Osteocyte (in vitro differentiated cells): ENCODE measurements around the gene LRFN2. TPM values are rescaled to one million over a fixed set of nuclear protein-coding genes. Genes with fewer than 3 reads are reported as not detected.

Experiments used
- DNase-seq: peaks from one replicate; pipeline ENCODE4 v3.0.0; 2021; ENCODE audit warnings: mixed read lengths; ENCODE audit not compliant: unreplicated experiment; ENCODE audit errors: extremely low spot score
- H3K27ac Mint-ChIP-seq: one replicate; pipeline ENCODE4 v1.8.0; 2021; ENCODE audit warnings: mild to moderate bottlenecking, mixed read lengths; ENCODE audit not compliant: unreplicated experiment
- H3K27me3 Mint-ChIP-seq: one replicate; pipeline ENCODE4 v1.8.0; 2021; ENCODE audit warnings: mixed read lengths; ENCODE audit not compliant: unreplicated experiment
- H3K36me3 Mint-ChIP-seq: one replicate; pipeline ENCODE4 v1.8.0; 2021; ENCODE audit warnings: mixed read lengths; ENCODE audit not compliant: unreplicated experiment
- H3K4me1 Mint-ChIP-seq: one replicate; pipeline ENCODE4 v1.8.0; 2021; ENCODE audit warnings: mixed read lengths; ENCODE audit not compliant: unreplicated experiment
- H3K4me3 Mint-ChIP-seq: one replicate; pipeline ENCODE4 v1.8.0; 2021; ENCODE audit warnings: mild to moderate bottlenecking, moderate library complexity, mixed read lengths; ENCODE audit not compliant: unreplicated experiment
- H3K9me3 Mint-ChIP-seq: one replicate; pipeline ENCODE4 v1.8.0; 2021; ENCODE audit warnings: mixed read lengths; ENCODE audit not compliant: unreplicated experiment
- total RNA-seq: library from RNA; stranded (reverse); gene quantifications from 2 replicates; pipeline ENCODE4 v1.2.1, GENCODE V29; 2021
- TF ChIP-seq, protein P1 (sequence below): fragments of 200-600 bp; sonication (generic); IDR thresholded peaks from 2 replicates; pipeline ENCODE4 v1.5.0; 2021; ENCODE audit warnings: antibody characterized with exemption, mild to moderate bottlenecking, moderate library complexity

Gene LRFN2
- total RNA-seq, 1 donor from 2014 or later, result not detected

DNA sequence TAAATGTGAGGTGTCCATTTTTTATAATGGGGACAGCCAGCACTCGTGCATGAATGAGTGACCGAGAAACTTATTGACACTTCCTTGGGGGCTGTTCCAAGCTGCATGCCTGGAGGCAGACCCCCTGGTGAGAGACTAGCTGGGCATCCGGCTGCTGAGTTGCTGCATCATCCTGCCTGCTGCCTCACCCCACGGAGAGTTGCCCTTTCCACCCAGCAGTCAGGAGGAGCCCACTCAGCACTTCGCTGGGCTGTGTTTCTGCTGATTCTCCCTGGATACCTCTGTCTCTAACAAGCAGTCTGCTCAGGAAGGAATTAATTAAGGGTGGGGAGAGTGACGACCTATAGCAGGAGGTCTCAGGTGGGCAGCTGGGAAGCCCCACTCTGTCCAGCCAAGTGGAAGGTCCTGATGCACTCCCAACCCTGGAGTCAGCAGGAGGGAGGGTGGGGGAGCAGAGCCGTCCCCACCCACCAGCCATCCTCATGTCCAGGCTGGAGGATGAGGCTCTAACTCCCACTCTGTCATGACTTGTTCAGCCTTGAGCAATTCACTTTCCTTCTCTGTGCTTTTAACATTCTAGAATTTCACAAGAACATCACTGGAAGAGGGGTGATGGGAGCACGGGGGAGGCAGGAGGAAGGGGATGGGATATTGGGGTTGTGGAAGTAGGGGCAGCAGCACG is 177.3 kb downstream of the LRFN2 start:
- no peaks in the 10 kb centered on the region for H3K9me3 Mint-ChIP-seq

GRCh38 chr6:40408786-40409542 is 178.2 kb downstream of the LRFN2 start:
- Mint-ChIP-seq H3K27ac (peak overlapping the region; percentile 52), H3K4me3 (no peak overlapping the region), H3K36me3 (no peaks in the 10 kb centered on the region), H3K4me1 (peaks cover 27% of the 10 kb centered on the region), H3K9me3 (no peaks in the 10 kb centered on the region), H3K27me3 (no peaks in the 10 kb centered on the region)
- TF ChIP-seq, protein P1, sequence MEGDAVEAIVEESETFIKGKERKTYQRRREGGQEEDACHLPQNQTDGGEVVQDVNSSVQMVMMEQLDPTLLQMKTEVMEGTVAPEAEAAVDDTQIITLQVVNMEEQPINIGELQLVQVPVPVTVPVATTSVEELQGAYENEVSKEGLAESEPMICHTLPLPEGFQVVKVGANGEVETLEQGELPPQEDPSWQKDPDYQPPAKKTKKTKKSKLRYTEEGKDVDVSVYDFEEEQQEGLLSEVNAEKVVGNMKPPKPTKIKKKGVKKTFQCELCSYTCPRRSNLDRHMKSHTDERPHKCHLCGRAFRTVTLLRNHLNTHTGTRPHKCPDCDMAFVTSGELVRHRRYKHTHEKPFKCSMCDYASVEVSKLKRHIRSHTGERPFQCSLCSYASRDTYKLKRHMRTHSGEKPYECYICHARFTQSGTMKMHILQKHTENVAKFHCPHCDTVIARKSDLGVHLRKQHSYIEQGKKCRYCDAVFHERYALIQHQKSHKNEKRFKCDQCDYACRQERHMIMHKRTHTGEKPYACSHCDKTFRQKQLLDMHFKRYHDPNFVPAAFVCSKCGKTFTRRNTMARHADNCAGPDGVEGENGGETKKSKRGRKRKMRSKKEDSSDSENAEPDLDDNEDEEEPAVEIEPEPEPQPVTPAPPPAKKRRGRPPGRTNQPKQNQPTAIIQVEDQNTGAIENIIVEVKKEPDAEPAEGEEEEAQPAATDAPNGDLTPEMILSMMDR, result no peak
- no peak for DNase-seq

More for the DNA sequence above, 177.3 kb downstream of the LRFN2 start:
- H3K4me3 Mint-ChIP-seq, result no peak overlapping the region
- DNase-seq, result no peak
- peak overlapping the region; percentile 52 for H3K27ac Mint-ChIP-seq
- no peaks in the 10 kb centered on the region for H3K27me3 Mint-ChIP-seq
- H3K4me1 Mint-ChIP-seq, result peaks cover 27% of the 10 kb centered on the region
- TF ChIP-seq, protein P1, result no peak
- H3K36me3 Mint-ChIP-seq, result no peaks in the 10 kb centered on the region

- Mint-ChIP-seq H3K36me3 (no peaks in the 10 kb centered on the region), H3K27me3 (no peaks in the 10 kb centered on the region), H3K4me3 (no peak overlapping the region), H3K4me1 (peaks cover 20% of the 10 kb centered on the region), H3K9me3 (no peaks in the 10 kb centered on the region), H3K27ac (no peak overlapping the region)
- TF ChIP-seq, protein P1, result no peak
- no peak for DNase-seq
Observed at GRCh38 chr6:40407239-40407638, 179.9 kb downstream of the LRFN2 start.

- DNase-seq, result no peak
- Mint-ChIP-seq H3K27me3 (no peaks in the 10 kb centered on the region), H3K9me3 (no peaks in the 10 kb centered on the region), H3K27ac (no peak overlapping the region), H3K4me3 (no peak overlapping the region), H3K4me1 (peaks cover 20% of the 10 kb centered on the region), H3K36me3 (no peaks in the 10 kb centered on the region)
- TF ChIP-seq, protein P1, result no peak
Observed at GRCh38 chr6:40406175-40406574, 181.0 kb downstream of the LRFN2 start.

DNA sequence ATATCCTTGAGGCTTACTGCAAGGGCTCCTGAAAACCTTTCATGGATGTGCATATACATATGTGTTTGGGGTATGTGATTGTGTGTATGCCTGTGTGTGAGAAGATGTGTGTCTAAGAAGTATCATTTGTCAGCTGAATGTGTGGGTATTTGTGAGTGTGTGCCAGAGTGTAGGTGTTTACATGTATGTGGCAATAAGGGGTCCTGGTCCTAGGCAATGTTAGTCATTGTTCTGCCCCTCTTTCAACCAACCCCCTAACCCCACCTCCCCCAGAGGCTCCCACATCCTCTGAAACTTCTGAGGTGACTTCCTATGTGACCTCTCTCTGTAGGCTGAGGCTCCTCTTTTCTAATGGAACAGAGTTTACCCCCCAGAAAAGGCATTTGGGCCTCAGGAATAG is 186.4 kb downstream of the LRFN2 start:
- Mint-ChIP-seq H3K4me3 (no peak overlapping the region), H3K4me1 (peaks cover 2% of the 10 kb centered on the region), H3K36me3 (no peaks in the 10 kb centered on the region), H3K27me3 (no peaks in the 10 kb centered on the region), H3K9me3 (no peaks in the 10 kb centered on the region), H3K27ac (no peak overlapping the region)
- no peak for DNase-seq
- TF ChIP-seq, protein P1, result no peak
